ENCODE data around the gene TMC1.
"Not testable (repeated sequence)": the region's sequence is repeated elsewhere in the genome, so short reads cannot be mapped to it uniquely, and the experiment has no call there.

Gene TMC1

DNA sequence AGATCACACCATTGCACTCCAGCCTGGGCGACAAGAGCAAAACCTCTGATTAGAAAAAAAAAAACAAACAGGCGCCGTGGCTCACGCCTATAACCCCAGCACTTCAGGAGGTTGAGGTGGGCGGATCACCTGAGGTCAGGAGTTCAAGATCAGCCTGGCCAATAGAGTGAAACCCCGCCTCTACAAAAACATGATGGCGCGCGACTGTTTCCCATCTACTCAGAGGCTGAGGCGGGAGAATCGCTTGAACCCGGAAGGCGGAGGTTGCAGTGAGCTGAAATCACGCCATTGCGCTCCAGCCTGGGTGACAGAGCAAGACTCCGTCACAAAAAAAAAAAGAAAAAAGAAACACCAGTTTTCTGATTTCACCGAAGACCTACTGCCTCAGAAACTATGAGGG, at the start of gene TMC1:
TMC1 (plus strand) TSS at position 193 of the 400 bp plus-strand sequence. CDS start 127,041 bp downstream, outside the sequence.
- not testable (repeated sequence) for DNase-seq (ENCODE audit: low read depth); H3K4me3 ChIP-seq (ENCODE audit: low read length)

DNA sequence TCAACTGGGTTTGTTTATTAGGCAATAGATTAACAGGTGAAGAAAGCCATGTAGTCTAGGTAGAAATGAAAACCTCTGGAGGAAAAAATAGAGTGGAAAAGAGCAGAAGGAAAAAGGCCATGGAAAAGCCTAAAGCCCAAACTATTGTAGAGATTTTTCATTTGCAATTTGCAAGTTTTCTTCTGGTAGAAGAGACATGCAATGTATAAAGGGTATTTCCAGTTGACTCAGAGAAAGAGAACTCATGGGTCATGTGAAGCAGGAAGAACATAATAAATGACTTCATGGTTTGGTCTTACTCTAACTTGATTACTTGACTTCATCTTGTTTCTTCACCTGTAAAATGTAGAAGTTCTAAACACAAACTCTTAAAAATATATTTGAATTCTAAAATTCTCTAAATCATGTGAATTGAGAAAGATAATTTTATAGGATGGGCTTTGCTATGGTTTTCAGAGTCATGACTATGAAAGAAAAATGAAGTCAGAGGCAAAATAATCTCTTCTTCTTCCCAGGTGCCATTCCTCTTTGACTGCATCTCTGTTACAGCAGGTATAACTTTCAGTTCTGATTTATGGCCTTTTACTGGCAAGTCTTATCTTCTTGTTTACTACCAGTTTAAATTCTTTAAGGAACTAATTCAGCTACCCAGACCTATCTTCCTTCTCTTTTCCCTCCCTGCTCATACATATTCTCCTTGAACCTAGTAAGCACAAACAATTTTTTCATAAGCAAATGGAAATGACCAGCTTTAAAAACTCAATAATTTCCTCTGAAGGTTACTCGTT, 47.7 kb upstream of the TMC1 start:
- H3K4me3 ChIP-seq (ENCODE audit: low read length), result no peak overlapping the region
- TF ChIP-seq, protein P1, sequence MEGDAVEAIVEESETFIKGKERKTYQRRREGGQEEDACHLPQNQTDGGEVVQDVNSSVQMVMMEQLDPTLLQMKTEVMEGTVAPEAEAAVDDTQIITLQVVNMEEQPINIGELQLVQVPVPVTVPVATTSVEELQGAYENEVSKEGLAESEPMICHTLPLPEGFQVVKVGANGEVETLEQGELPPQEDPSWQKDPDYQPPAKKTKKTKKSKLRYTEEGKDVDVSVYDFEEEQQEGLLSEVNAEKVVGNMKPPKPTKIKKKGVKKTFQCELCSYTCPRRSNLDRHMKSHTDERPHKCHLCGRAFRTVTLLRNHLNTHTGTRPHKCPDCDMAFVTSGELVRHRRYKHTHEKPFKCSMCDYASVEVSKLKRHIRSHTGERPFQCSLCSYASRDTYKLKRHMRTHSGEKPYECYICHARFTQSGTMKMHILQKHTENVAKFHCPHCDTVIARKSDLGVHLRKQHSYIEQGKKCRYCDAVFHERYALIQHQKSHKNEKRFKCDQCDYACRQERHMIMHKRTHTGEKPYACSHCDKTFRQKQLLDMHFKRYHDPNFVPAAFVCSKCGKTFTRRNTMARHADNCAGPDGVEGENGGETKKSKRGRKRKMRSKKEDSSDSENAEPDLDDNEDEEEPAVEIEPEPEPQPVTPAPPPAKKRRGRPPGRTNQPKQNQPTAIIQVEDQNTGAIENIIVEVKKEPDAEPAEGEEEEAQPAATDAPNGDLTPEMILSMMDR (conservative IDR thresholded peaks at IDR 0.05; ENCODE audit: low read length), result no peak
- peak; percentile 35 for DNase-seq (ENCODE audit: low read depth)

GRCh38 chr9:72474676-72475075, 46.7 kb upstream of the TMC1 start:
- TF ChIP-seq, protein P1 (conservative IDR thresholded peaks at IDR 0.05; ENCODE audit: low read length), result no peak
- DNase-seq (ENCODE audit: low read depth), result no peak
- H3K4me3 ChIP-seq (ENCODE audit: low read length), result no peak overlapping the region

DNA sequence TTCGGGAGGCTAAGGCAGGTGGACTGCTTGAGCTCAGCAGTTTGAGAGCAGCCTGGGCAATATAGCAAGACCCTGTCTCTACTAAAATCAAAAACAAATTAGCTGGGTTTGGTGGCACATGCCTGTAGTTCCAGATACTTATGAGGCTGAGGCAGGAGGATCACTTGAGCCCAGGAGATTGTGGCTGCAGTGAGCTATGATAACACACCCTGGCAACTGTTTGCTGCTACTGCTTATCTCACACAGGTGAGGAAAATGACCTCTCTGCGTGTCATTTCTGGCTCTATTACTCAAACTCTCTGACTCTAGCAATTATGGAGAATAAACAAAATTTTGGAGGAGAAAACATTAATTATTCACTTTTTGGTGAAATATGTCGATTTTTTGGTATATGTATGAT, 45.3 kb upstream of the TMC1 start:
- H3K4me3 ChIP-seq (ENCODE audit: low read length), result no peak overlapping the region
- TF ChIP-seq, protein P1 (conservative IDR thresholded peaks at IDR 0.05; ENCODE audit: low read length), result no peak
- no peak for DNase-seq (ENCODE audit: low read depth)

DNA sequence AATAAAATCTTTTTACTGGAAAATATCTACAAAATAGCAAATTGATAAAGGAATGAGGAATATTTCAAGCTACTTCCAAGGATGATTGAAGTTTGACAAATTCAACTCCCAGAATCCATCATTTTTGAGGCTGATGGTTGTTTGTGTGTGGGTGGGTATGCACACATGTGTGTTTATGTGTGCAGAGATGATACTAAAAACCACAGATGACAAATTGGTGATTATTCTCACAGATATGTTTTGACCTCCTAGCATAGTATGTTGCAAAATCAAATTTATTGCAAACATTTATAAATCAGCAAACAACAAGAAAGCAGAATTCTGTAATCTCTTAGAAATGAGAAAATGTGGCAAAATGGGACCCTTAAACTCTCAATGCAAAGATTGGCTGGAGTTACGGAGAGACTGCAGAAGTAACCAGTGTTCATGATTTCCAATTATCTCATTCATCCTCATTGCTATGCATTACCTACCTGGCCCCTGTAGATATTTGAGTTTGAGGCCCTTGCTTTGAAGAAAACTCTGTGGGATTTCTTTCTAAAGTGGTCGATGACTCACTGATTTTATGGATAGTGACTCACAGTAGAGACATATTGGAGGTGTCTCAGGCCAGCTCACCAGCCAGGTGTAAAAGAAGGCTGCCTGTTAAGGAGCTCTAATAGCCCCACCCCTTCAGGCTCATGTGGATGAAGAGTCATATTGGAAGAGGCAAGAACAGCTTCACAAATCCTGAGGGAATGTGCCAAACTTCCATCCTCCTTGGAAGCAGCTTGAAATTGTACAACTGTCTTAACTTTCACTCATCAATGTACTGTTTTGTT, 44.6 kb upstream of the TMC1 start:
- DNase-seq (ENCODE audit: low read depth), result peak; percentile 30
- H3K4me3 ChIP-seq (ENCODE audit: low read length), result no peak overlapping the region
- TF ChIP-seq, protein P1 (conservative IDR thresholded peaks at IDR 0.05; ENCODE audit: low read length), result no peak

DNA sequence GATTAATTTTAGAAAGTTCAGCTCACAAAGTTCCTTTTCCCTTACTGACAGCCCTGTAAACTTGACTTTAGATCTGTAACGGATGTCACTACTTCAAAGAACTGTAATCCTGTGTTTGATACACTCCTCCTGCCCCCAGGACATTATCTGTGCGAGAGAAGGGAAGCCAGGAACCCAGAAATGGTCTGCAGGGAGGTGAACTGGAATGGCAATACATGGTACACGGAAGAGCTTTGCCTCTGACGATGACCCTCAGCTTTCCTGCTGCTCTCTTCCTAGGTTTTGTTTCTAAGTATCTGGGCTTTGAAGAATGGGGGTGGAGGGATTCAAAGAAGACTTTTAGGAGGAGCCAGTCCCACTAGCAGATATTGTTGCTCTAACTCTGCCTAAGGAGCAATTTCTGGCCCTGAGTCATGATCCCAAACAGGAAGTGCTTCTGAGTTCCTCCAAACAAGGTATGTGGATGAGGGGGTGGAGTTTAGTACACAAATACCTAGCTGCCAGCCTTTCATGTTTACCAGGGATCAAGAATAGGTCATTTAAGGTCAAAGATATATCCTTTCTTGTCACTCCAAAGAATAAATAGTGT, 43.4 kb upstream of the TMC1 start:
- TF ChIP-seq, protein P1 (conservative IDR thresholded peaks at IDR 0.05; ENCODE audit: low read length), result no peak

GRCh38 chr9:72478966-72479365, 42.4 kb upstream of the TMC1 start:
- peak; percentile 31 for DNase-seq (ENCODE audit: low read depth)
- H3K4me3 ChIP-seq (ENCODE audit: low read length), result no peak overlapping the region
- TF ChIP-seq, protein P1 (conservative IDR thresholded peaks at IDR 0.05; ENCODE audit: low read length), result no peak

More for the DNA sequence above, 43.4 kb upstream of the TMC1 start:
- DNase-seq (ENCODE audit: low read depth), result peak; percentile 69
- no peak overlapping the region for H3K4me3 ChIP-seq (ENCODE audit: low read length)

GRCh38 chr9:72480261-72480660, 41.1 kb upstream of the TMC1 start:
- H3K4me3 ChIP-seq (ENCODE audit: low read length); DNase-seq (ENCODE audit: low read depth): not testable (repeated sequence)
